ENCODE data around the gene ATP6V1C2.

- no peak for TF ChIP-seq CTCF (conservative IDR thresholded peaks at IDR 0.05)
- no peak for TF ChIP-seq ZFX (IDR thresholded peaks at IDR 0.05)
These were observed 42.0 kb downstream of the ATP6V1C2 start for GRCh38 chr2:10763461-10763800.
